NCI-H82 treated with DMSO at 0.1 percent for 48 hours (cell line): Measurements from ENCODE around the gene MXD4.
"Not testable (repeated sequence)": the region's sequence is repeated elsewhere in the genome, so short reads cannot be mapped to it uniquely, and the experiment has no call there.

ENCODE experiments used
- DNase-seq: peaks from one replicate; lab custom pipeline; 2025; ENCODE audit not compliant: unreplicated experiment; lab: John Stamatoyannopoulos, UW

Gene MXD4

GRCh38 chr4:2276581-2277325, 14.8 kb upstream of the MXD4 start:
- DNase-seq: no peak

GRCh38 chr4:2275546-2276251, 13.8 kb upstream of the MXD4 start:
- no peak for DNase-seq

DNA sequence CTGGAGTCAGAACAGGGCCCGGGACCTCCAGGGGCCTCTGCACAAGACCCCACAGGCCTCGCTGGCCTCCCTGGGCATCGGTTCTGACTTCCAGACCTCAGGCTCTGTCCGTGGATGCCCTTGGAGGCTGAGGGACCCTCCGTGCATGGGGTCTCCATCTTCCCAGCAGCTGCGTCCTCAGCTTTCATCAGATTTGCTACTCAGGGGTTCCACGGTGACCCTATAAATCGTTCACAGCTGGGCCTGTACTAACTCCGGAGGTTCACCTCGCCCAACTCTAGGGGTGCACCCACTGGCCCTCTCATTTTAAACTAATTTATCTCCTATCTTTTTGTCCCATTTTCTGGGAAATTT, 13.1 kb upstream of the MXD4 start:
- not testable (repeated sequence) for DNase-seq

GRCh38 chr4:2274320-2275043, 12.6 kb upstream of the MXD4 start:
- DNase-seq: no peak

DNA sequence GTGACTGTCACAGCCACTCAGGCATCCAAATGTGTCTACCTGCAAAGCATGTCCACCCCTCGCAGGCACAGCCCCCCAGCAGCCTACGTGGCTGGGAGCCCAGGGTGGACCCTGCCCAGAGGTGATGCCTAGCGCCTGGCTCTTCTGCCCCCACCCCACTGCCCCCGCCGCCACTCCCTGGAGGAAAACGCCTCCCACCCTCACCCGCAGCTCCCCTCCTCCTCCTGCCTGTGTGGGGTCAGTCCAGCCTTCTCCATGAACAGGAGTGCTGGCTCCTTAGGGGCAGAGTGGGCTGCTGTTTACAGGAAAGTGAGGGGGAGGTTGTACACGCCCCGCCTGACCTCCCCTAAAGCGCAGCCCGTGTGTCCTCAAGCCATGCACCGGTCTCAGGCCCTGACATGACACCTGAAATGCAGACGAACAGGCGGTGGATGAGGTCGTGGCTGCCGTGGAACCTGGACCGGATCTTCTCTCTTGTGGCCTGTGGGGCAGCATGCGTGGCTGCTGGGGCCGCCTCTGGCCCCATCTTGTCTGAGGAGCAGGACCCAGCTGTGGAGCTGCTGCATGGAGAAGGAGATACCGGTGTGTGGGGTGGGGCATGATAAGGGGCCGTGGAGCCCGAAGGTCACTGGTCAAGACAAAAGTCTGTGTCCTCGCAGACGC, 11.9 kb upstream of the MXD4 start:
- no peak for DNase-seq

DNA sequence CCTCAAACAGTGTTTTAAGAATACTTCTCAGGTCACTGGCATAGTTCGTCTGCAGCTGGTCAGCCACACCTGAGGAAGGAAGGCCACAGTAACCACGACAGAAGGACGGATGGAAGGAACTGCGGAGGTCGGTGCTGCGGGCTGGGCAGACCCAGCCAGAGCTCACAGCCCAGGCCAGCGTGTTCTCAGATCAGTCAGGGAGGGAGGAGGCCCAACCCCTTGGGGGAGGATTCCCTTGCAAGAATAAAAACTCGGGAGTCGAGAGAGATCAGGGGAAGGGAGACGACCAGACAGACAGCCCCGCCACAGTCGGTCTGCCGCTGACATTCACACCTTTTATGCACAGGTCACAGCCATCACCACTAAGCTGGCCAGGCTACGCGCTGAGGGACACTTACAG, 11.3 kb upstream of the MXD4 start:
- no peak for DNase-seq

DNA sequence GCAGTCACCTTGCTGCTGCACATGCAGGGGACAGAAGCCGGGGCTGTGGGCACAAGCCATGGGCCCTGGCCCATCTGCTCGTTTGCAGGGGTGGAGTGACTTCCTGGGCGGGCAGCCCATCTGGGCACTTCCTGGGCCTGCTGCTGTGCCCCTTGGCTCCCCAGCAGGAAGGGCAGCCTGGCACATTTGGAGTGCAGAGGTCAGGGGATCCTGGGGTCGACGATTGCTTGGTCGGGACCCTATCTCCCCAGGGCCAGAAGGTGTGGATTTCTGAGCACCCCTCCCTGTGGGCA, 10.9 kb upstream of the MXD4 start:
- DNase-seq: no peak

DNA sequence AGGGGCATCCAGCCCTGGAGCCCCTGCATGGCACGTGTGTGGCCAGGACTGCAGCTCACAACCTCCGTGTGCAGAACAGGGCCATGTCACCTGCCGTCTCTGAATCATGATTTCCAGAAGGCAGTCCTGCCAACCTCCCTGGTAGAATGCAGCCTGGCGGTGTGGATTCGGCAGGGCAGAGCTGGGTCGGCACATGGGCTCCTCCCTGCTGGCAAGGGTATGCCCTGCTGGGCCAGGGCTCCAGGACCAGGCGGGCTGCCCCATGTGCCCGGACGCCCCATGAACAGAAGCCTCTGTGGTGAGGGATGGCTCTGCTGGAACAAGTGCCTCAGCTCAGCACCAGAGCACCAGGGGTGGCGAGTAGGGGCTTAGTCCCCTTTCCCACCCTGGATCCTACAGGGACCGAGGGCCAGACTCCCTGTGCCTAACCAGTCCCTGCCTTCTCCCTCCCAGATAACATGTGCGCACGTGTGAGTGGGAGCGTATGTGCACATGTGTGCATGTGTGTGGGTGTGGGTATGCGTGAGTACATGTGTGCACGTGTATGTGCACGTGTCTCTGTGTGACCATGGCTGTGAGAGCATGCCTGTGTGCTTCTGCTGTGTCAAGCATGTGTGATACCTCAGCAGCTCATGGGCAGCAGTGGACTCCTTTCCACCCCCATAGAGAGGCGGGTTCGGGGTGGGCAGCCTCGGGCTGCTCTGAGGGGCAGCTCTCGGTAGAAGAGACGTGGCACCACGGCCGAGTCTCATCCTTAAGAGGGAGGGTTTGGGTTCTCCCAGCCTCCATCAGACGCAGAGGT, 10.3 kb upstream of the MXD4 start:
- no peak for DNase-seq

DNA sequence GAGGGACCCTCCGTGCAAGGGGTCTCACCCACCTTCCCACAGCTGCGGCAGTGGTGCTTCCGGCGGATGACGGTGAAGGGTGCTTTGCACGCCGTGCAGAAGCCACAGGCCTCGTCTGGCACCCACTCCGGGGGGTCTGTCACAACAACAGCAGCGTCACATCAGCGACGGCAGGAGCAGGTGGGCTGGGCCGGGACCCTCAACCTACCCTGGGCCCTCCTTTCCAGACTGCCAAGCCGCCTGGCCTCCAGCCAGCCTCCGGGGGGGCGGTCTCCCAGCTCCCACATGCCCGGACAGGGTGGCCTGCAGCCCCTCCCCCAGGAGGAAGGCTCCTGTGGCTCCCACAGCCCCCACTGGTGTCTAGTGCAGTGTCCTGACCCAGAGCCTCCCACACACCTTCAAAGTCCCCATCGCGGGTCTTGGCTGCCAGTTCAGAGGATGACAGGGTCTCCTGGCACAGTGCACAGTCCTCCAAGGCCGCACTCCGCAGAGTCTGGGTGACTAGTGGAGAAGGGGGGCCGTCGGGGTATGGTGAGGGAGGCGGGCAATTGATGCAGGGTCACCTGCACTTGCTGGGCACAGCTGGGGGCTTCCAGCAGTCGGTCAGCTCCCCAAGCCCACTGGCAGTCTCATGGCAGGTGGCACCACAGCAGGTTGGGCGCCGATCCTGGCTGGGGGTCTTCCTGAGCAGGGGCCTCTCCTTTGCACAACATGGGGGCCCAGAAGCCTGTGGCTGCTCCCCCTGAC, 9.5 kb upstream of the MXD4 start:
- DNase-seq: no peak

DNA sequence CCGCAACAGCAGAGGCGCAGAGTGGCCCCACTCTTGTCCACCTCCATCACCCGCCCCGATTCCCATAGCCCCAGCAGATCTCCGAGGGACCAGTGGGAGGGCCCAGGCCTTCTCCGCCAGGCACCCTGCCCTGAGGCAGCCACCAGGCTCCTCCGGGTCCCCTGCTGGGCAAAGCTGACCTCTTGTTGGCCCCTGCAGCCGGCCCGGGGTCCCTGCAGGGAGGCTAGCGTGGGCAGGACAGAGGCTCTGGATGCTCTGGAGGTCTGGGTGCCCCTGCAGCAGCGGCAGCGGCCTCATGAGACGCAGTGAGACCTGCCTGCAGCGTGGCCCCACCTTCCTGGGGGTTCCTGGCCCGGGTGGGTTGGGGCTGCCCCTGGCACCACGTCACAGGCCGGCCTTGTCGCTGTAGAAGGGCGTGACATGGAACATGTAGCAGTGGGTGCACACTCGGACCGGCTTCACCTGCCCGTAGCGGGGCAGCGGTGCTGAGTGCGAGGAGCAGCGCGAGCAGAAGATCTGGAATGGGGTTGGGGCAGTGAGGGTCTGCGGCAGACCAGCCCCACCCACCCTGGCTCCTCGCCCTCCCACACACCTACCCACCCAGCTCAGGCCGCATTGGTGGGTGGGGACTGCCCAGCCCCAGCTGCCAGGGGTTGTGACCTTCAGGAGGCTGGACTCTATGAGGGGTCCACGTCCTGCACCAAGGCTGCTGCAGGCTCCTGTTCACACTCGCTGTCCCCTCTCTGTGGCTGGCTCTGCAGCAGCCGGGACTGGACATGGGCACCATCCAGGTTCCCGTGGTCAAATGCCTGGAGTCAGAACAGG, 8.6 kb upstream of the MXD4 start:
- no peak for DNase-seq

DNA sequence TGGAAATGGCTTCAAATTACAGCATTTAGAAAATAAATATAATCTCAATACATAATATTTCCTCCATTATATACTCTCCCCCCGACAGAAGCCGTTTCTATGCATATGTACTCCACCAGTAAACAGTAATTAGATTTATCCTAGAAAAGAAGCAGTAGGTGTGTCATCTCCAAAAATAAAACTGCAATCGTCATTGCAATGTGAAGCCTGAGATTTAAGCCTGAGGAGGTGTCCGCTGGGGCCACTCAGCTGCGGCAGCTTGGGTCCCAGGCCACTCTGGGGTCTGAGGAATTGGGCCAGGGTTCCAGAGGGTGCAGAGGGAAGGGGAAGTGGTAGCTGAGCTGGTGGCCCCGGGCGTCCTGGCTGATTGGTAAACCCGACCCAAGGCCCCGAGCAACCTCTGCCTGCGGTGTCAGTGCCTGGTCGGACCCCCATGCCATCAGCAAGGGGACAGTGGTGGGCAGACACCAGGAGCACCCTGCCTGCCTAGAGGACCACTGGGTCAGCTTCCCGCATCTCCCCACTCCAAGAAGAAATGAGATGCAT, 7.8 kb upstream of the MXD4 start:
- DNase-seq: no peak

DNA sequence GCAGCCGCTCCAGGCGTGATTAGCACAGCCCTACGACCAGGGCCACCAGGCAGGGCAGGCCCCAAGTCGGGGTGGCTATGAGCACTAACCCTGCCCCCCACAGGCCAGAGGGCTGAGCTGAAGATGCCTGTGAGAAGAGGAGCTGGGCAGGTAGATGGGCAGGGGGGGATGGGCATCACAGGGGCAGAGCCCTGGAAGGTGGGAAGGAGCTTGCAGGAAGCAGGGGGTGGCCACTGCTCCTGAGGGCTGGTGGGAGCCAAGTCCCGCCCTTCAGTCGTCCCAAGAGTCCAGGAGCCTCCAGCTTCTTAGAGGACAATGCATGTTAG, 7.3 kb upstream of the MXD4 start:
- no peak for DNase-seq

DNA sequence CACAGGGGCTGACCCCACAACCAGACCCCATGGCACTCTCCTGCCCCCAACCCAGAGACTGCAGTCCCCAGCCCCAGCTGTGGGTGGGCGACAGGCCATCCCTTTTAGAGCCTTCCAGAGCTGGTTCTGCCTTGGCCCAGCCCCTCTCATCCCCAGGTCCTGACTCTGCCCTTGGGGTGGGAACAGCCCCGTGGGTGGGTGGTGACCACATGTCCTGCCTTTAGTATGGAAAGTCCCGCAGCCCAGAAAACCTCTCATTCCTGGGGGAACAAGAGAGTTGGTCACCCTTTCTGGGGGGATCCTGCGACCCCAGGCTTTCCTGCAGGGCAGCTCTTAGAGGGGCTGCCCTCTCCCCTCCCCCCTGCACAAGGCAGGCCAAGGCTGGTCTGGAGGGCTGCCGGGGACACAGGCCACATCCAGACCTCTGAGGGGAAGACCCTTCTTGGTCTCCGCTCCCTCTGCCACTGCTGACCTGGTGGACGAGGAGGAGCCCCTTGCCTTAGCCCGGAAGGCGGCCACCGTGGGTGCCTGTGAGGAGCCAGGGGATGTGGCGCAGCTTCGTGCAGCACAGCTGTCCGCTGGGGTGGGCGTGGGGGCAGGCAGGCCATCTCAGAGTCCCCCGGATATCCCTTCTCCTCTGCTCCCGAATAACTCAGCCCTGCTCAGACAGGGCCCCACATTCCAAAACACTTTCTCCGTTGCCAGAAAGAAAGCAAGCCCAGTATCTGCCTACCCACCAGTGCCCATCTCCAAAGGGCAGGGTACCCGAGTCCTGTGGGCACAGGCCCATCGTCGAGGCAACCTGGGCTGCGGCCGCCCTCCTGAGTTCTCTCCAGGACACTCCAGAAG, 6.7 kb upstream of the MXD4 start:
- no peak for DNase-seq

- DNase-seq: no peak
Measured at GRCh38 chr4:2267841-2268240, 5.9 kb upstream of the MXD4 start.

DNA sequence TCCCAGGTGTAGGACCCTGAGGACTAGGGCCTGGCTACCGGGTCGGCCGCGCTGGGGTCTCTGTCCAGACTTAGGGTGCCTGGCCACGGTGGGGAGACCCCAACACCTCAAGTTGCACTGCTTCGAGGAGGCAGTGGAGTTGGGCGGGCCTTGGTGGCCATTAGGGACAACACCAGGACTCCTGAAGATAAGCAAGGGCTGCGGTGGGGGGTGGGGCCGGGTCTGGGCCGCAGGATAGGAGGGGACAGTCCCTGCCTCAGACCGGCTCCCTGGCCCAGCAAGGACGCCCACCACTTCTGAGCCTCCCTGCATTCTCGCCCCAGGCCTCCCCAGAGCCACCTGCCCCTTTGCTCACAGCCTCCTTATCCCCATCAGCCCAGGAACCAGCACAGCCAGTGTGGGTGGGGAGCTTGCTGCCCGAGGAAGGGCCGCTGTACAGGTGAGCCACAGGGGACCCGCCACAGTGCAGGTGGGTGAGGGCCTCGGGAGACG, 5.5 kb upstream of the MXD4 start:
- no peak for DNase-seq

GRCh38 chr4:2266821-2267220, 4.9 kb upstream of the MXD4 start:
- no peak for DNase-seq

- no peak for DNase-seq
Measured at GRCh38 chr4:2266181-2266580, 4.3 kb upstream of the MXD4 start.
